GM21528 (cell line): ENCODE data around the gene NEUROG1.

Experiments used
- ATAC-seq: cut with Tn5 transposase; IDR thresholded peaks from one replicate; pipeline ENCODE4 v1.9.1; 2021; ENCODE audit warnings: mild to moderate bottlenecking, moderate library complexity; ENCODE audit not compliant: unreplicated experiment, low FRiP score

Gene NEUROG1

GRCh38 chr5:135565266-135565665, 29.5 kb upstream of the NEUROG1 start:
- ATAC-seq, result no peak

GRCh38 chr5:135564331-135564730, 28.6 kb upstream of the NEUROG1 start:
- no peak for ATAC-seq

- ATAC-seq, result no peak
Measured at GRCh38 chr5:135561266-135561665, 25.5 kb upstream of the NEUROG1 start.

- peak; percentile 73 for ATAC-seq
Measured at GRCh38 chr5:135560858-135561257, 25.1 kb upstream of the NEUROG1 start.

- no peak for ATAC-seq
Measured at GRCh38 chr5:135559354-135559753, 23.6 kb upstream of the NEUROG1 start.

GRCh38 chr5:135557076-135557838, 21.5 kb upstream of the NEUROG1 start:
- no peak for ATAC-seq

- no peak for ATAC-seq
Measured at GRCh38 chr5:135556620-135557019, 20.9 kb upstream of the NEUROG1 start.

- ATAC-seq, result no peak
Measured at GRCh38 chr5:135555530-135555929, 19.8 kb upstream of the NEUROG1 start.

- ATAC-seq, result no peak
Measured at GRCh38 chr5:135553688-135554462, 18.1 kb upstream of the NEUROG1 start.

- peak; percentile 64 for ATAC-seq
Measured at GRCh38 chr5:135551593-135552447, 16.1 kb upstream of the NEUROG1 start.

- no peak for ATAC-seq
Measured at GRCh38 chr5:135549413-135549812, 13.6 kb upstream of the NEUROG1 start.

- no peak for ATAC-seq
Measured at GRCh38 chr5:135547590-135548254, 12.0 kb upstream of the NEUROG1 start.

GRCh38 chr5:135546912-135547311, 11.1 kb upstream of the NEUROG1 start:
- no peak for ATAC-seq

GRCh38 chr5:135546101-135546500, 10.3 kb upstream of the NEUROG1 start:
- ATAC-seq, result no peak

- ATAC-seq, result no peak
Measured at GRCh38 chr5:135545099-135545498, 9.3 kb upstream of the NEUROG1 start.

- no peak for ATAC-seq
Measured at GRCh38 chr5:135543485-135544304, 7.9 kb upstream of the NEUROG1 start.

GRCh38 chr5:135543001-135543484, 7.3 kb upstream of the NEUROG1 start:
- ATAC-seq, result no peak

- ATAC-seq, result no peak
Measured at GRCh38 chr5:135541807-135542502, 6.2 kb upstream of the NEUROG1 start.
